ENCODE data around the gene RGS4.

The RGS4 gene

DNA sequence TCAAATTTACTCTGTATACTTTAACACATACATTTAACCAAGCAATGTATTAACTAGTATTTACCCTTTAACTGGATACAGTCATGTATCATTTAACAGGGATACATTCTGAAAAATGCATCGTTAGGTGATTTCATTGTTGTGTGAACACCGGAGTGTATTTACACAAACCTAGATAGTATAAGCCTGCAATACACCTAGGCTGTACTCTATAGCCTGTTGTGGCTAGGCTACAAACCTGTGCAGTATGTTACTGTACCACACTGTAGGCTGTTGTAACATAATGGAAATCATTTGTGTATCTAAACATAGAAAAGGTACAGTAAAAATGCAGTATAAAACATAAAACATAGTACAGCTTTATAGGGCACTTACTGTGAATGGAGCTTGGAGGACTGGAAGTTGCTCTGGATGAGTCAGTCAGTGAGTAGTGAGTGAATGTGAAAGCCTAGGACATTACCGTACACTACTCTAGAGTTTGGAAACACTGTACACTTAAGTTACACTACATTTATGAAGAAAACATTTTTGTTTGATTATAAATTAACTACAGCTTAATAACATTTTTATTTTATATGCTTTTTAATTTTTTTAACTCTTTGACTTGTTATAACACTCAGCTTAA lies 21.3 kb downstream of the RGS4 start:
- ChIA-PET CTCF (no interaction called here), POLR2A (no interaction called here)
- TF ChIP-seq TARDBP (IDR thresholded peaks at IDR 0.05) (no peak), ZNF384 (IDR thresholded peaks at IDR 0.05) (no peak), FOXM1 (IDR thresholded peaks at IDR 0.05; ENCODE audit: borderline replicate concordance) (no peak), FOXA1 (IDR thresholded peaks at IDR 0.05) (no peak), NFRKB (IDR thresholded peaks at IDR 0.05) (no peak), FOXK2 (IDR thresholded peaks at IDR 0.05) (no peak), PKNOX1 (IDR thresholded peaks at IDR 0.05) (no peak), L3MBTL2 (conservative IDR thresholded peaks at IDR 0.05) (no peak), ELF4 (IDR thresholded peaks at IDR 0.05) (no peak), CTBP1 (IDR thresholded peaks at IDR 0.05; ENCODE audit: borderline replicate concordance) (no peak), BHLHE40 (IDR thresholded peaks at IDR 0.05; ENCODE audit: borderline replicate concordance) (no peak), SP1 (IDR thresholded peaks at IDR 0.05) (no peak), SUZ12 (IDR thresholded peaks at IDR 0.05) (no peak), HDGF (IDR thresholded peaks at IDR 0.05; ENCODE audit: borderline replicate concordance) (no peak), ARNT (IDR thresholded peaks at IDR 0.05) (no peak)
- no peak for DNase-seq (ENCODE audit: extremely low spot score)

- ChIA-PET CTCF (no interaction called here), POLR2A (no interaction called here)
- TF ChIP-seq CTBP1 (IDR thresholded peaks at IDR 0.05; ENCODE audit: borderline replicate concordance), result no peak
- no peak for TF ChIP-seq FOXM1 (IDR thresholded peaks at IDR 0.05; ENCODE audit: borderline replicate concordance)
- TF ChIP-seq ARNT (IDR thresholded peaks at IDR 0.05), result no peak
- TF ChIP-seq ZNF384 (IDR thresholded peaks at IDR 0.05), result no peak
- TF ChIP-seq FOXA1 (IDR thresholded peaks at IDR 0.05), result no peak
- TF ChIP-seq NFRKB (IDR thresholded peaks at IDR 0.05), result no peak
- no peak for TF ChIP-seq LEF1 (IDR thresholded peaks at IDR 0.05; ENCODE audit: borderline replicate concordance)
- no peak for TF ChIP-seq SP1 (IDR thresholded peaks at IDR 0.05)
- TF ChIP-seq BHLHE40 (IDR thresholded peaks at IDR 0.05; ENCODE audit: borderline replicate concordance), result no peak
- TF ChIP-seq TARDBP (IDR thresholded peaks at IDR 0.05), result no peak
- no peak for TF ChIP-seq PKNOX1 (IDR thresholded peaks at IDR 0.05)
- TF ChIP-seq FOXK2 (IDR thresholded peaks at IDR 0.05), result no peak
- no peak for TF ChIP-seq ELF4 (IDR thresholded peaks at IDR 0.05)
- no peak for TF ChIP-seq L3MBTL2 (conservative IDR thresholded peaks at IDR 0.05)
- TF ChIP-seq HDGF (IDR thresholded peaks at IDR 0.05; ENCODE audit: borderline replicate concordance), result no peak
- TF ChIP-seq SUZ12 (IDR thresholded peaks at IDR 0.05), result no peak
- DNase-seq (ENCODE audit: extremely low spot score), result no peak
Measured at GRCh38 chr1:163093169-163093568, 24.0 kb downstream of the RGS4 start.

DNA sequence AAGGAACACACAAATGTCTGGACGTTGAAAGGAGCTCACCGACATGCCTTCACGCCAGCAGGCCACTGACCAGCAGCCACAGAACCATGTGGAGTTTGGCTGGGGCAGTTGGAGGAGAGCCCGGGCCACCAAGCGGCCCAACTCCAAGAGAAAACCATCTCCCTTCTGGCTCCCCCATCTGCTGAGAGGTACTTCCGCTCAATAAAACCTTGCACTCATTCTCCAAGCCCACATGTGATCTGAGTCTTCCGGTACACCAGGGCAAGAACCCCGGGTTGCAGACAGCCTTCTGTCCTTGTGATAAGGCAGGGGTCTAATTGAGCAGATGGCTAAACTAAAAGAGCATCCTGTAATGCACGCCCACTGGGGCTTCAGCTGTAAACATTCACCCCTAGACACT lies 24.4 kb downstream of the RGS4 start:
- TF ChIP-seq L3MBTL2 (conservative IDR thresholded peaks at IDR 0.05) (no peak), ARNT (IDR thresholded peaks at IDR 0.05) (no peak), ELF4 (IDR thresholded peaks at IDR 0.05) (no peak), SP1 (IDR thresholded peaks at IDR 0.05) (no peak), FOXM1 (IDR thresholded peaks at IDR 0.05; ENCODE audit: borderline replicate concordance) (no peak), BHLHE40 (IDR thresholded peaks at IDR 0.05; ENCODE audit: borderline replicate concordance) (no peak)
- CTCF ChIA-PET, result no interaction called here
- POLR2A ChIA-PET, result no interaction called here
- DNase-seq (ENCODE audit: extremely low spot score), result no peak

DNA sequence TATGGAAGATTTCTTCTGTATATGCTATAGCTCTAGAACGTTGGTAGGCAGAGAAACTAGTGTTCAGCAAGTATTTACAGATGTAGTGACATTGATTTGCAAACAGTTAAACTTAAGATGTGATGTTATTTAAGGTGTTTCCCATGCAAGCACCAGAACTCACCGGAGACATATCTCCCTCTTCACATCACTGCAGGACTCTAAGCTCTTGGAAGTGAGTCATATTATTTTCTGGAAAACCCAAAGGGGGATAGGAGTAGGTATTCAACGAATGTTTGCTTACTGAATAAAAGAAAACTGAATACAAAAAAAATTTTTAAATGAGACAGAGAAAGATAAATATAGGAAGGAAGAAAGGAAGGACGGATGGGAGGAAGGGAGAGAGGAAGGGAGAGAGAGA lies 25.0 kb downstream of the RGS4 start:
- no peak for TF ChIP-seq NFRKB (IDR thresholded peaks at IDR 0.05)
- TF ChIP-seq ZNF384 (IDR thresholded peaks at IDR 0.05), result no peak
- ChIA-PET POLR2A (no interaction called here), CTCF (no interaction called here)
- no peak for DNase-seq (ENCODE audit: extremely low spot score)

DNA sequence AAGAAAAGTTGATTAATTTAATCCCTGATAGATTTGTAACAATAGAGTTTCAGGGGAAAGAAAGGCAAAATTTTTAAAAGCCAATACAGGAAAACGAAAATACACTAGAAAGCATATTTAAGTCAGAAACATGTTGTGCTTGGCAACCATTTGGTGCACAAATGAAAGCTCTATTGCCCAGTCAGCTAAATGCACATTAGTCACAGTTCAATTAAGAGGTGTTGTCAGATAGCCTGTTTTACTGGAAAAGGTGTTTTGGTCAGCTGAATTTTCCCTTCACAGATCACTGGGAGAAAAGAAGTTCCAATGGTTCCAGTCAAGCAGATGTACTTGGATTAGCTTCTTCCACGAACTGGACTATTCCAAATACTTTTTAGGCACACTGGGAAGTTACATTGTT lies 25.4 kb downstream of the RGS4 start:
- CTCF ChIA-PET, result no interaction called here
- POLR2A ChIA-PET, result no interaction called here
- no peak for TF ChIP-seq CTBP1 (IDR thresholded peaks at IDR 0.05; ENCODE audit: borderline replicate concordance)
- TF ChIP-seq ELF4 (IDR thresholded peaks at IDR 0.05), result no peak
- TF ChIP-seq SUZ12 (IDR thresholded peaks at IDR 0.05), result no peak
- TF ChIP-seq FOXM1 (IDR thresholded peaks at IDR 0.05; ENCODE audit: borderline replicate concordance), result no peak
- no peak for TF ChIP-seq HDGF (IDR thresholded peaks at IDR 0.05; ENCODE audit: borderline replicate concordance)
- no peak for TF ChIP-seq FOXA1 (IDR thresholded peaks at IDR 0.05)
- TF ChIP-seq BHLHE40 (IDR thresholded peaks at IDR 0.05; ENCODE audit: borderline replicate concordance), result no peak
- no peak for TF ChIP-seq ZNF384 (IDR thresholded peaks at IDR 0.05)
- no peak for DNase-seq (ENCODE audit: extremely low spot score)

DNA sequence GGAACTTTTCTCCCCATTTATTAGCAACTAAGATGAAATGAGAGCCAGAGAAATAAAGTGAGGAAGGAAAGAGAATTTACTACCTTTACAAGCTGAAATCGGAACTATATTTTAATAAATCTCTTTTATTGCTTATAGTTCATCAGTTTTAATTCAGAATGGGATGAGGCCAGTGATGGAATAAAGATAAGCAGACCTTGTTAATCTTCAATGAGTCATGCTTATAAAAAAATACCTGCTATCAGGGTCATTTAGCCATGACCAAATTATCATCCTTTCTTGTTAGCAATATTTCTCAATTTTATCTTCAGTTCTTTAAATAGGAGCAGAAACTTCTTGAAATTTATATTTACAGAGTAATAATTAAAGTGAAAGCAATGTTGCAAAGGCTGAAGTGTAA lies 26.1 kb downstream of the RGS4 start:
- DNase-seq (ENCODE audit: extremely low spot score), result no peak
- TF ChIP-seq NFRKB (IDR thresholded peaks at IDR 0.05) (no peak), ARNT (IDR thresholded peaks at IDR 0.05) (no peak), L3MBTL2 (conservative IDR thresholded peaks at IDR 0.05) (no peak), FOXK2 (IDR thresholded peaks at IDR 0.05) (no peak), ELF4 (IDR thresholded peaks at IDR 0.05) (no peak), FOXA1 (IDR thresholded peaks at IDR 0.05) (no peak), CTBP1 (IDR thresholded peaks at IDR 0.05; ENCODE audit: borderline replicate concordance) (no peak), ZNF384 (IDR thresholded peaks at IDR 0.05) (no peak), HDGF (IDR thresholded peaks at IDR 0.05; ENCODE audit: borderline replicate concordance) (no peak)
- POLR2A ChIA-PET, result no interaction called here
- CTCF ChIA-PET, result no interaction called here

GRCh38 chr1:163102590-163102989 lies 33.4 kb downstream of the RGS4 start:
- TF ChIP-seq FOXM1 (IDR thresholded peaks at IDR 0.05; ENCODE audit: borderline replicate concordance) (no peak), NFRKB (IDR thresholded peaks at IDR 0.05) (no peak), ARNT (IDR thresholded peaks at IDR 0.05) (no peak), HDGF (IDR thresholded peaks at IDR 0.05; ENCODE audit: borderline replicate concordance) (no peak), SUZ12 (IDR thresholded peaks at IDR 0.05) (no peak), FOXK2 (IDR thresholded peaks at IDR 0.05) (no peak), CTBP1 (IDR thresholded peaks at IDR 0.05; ENCODE audit: borderline replicate concordance) (no peak), ELF4 (IDR thresholded peaks at IDR 0.05) (no peak), ZNF384 (IDR thresholded peaks at IDR 0.05) (no peak), PKNOX1 (IDR thresholded peaks at IDR 0.05) (no peak), L3MBTL2 (conservative IDR thresholded peaks at IDR 0.05) (no peak), FOXA1 (IDR thresholded peaks at IDR 0.05) (no peak)
- CTCF ChIA-PET, result no interaction called here

More at GRCh38 chr1:163102590-163102989, 33.4 kb downstream of the RGS4 start:
- DNase-seq (ENCODE audit: extremely low spot score), result no peak
- POLR2A ChIA-PET, result no interaction called here

Measured in HEK293T (cell line).